ENCODE data around the gene ADIG.

DNA sequence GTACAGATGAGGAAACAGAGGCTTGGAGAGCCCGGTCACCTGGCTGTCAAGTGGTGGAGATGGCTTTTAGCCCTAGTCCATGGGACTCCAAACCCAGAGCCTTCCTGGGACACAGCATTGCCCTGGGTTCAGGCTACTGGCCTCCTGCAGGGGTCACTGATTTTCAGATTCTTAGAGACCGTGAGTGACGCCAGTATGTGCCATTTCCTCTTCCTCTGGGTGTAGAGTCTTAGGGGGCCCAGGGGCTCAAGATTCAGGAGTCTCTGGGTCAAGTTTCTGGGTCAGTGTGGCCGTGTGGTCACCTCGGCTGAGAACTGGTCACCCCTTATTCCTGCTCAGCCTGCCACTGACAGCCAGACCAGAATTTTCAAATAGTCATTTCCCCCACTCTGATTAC, 21.2 kb downstream of the ADIG start:
- no peak for TF ChIP-seq EZH2 (IDR thresholded peaks at IDR 0.05; ENCODE audit: borderline replicate concordance, low read length)
- TF ChIP-seq, protein P1, sequence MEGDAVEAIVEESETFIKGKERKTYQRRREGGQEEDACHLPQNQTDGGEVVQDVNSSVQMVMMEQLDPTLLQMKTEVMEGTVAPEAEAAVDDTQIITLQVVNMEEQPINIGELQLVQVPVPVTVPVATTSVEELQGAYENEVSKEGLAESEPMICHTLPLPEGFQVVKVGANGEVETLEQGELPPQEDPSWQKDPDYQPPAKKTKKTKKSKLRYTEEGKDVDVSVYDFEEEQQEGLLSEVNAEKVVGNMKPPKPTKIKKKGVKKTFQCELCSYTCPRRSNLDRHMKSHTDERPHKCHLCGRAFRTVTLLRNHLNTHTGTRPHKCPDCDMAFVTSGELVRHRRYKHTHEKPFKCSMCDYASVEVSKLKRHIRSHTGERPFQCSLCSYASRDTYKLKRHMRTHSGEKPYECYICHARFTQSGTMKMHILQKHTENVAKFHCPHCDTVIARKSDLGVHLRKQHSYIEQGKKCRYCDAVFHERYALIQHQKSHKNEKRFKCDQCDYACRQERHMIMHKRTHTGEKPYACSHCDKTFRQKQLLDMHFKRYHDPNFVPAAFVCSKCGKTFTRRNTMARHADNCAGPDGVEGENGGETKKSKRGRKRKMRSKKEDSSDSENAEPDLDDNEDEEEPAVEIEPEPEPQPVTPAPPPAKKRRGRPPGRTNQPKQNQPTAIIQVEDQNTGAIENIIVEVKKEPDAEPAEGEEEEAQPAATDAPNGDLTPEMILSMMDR (conservative IDR thresholded peaks at IDR 0.05 in 1 of 2, IDR thresholded peaks at IDR 0.05 in 1 of 2; ENCODE audit: extremely low read depth in 1 of 2, insufficient read depth in 1 of 2, low read depth in 1 of 2, low read length in 2 of 2): no peak

Measured in mammary epithelial cell (primary cell).